K562 (cell line): ENCODE measurements around the gene PDLIM4.

Experiments used
- BMI1 ChIP-seq: fragments of 150-350 bp; IDR thresholded peaks from 2 replicates; pipeline ENCODE4 v1.6.1; 2014; ENCODE audit warnings: low read length
- CTCF ChIP-seq, 3 experiments: IDR thresholded peaks in 2 of 3; conservative IDR thresholded peaks in 1 of 3; 2 replicates each; pipeline ENCODE4 v1.5.1; 2011 to 2012; ENCODE audit warnings: low read length in 3 of 3, mild to moderate bottlenecking in 3 of 3, control low read depth in 2 of 3, improper control_type of control experiment in 1 of 3, inconsistent platforms in 1 of 3, low read depth in 1 of 3, mixed read lengths in 1 of 3, moderate library complexity in 1 of 3; ENCODE audit not compliant: insufficient read depth in 2 of 3
- E2F5 ChIP-seq: sonication (generic); formaldehyde crosslinking; IDR thresholded peaks from 2 replicates; pipeline ENCODE4 v1.8.0; 2022; ENCODE audit warnings: mild to moderate bottlenecking, missing genetic modification reagents
- GABPA ChIP-seq: fragments of 200-800 bp; sonication (Bioruptor generic); conservative IDR thresholded peaks from 2 replicates; pipeline ENCODE4 v1.6.1; 2016; ENCODE audit warnings: low read depth, missing genetic modification characterization, missing compliant biosample characterization
- IRF2 ChIP-seq: sonication (generic); formaldehyde crosslinking; IDR thresholded peaks from 2 replicates; pipeline ENCODE4 v1.8.1; 2022; ENCODE audit warnings: mild to moderate bottlenecking, missing genetic modification reagents
- JUNB ChIP-seq: fragments of 450-650 bp; formaldehyde crosslinking; conservative IDR thresholded peaks from 2 replicates; pipeline ENCODE4 v1.4.0; 2020; ENCODE audit warnings: mild to moderate bottlenecking
- KLF1 ChIP-seq: fragments of 450-650 bp; IDR thresholded peaks from 2 replicates; pipeline ENCODE4 v1.6.1; 2016; ENCODE audit warnings: missing genetic modification characterization, missing compliant biosample characterization
- MECOM ChIP-seq: fragments of 250-450 bp; sonication (Bioruptor Pico); IDR thresholded peaks from 2 replicates; pipeline ENCODE4 v1.8.0; 2022; ENCODE audit warnings: inconsistent platforms
- POLR2A ChIP-seq: fragments of 450-650 bp; conservative IDR thresholded peaks from 2 replicates; pipeline ENCODE4 v1.6.1; 2016
- TCF7L2 ChIP-seq: fragments of 150-350 bp; IDR thresholded peaks from 2 replicates; pipeline ENCODE4 v1.6.1; 2016; ENCODE audit warnings: low read depth, mild to moderate bottlenecking, low read length, moderate library complexity
- ZBED1 ChIP-seq: IDR thresholded peaks from 2 replicates; pipeline ENCODE4 v1.6.1; 2014
- ZNF274 ChIP-seq: IDR thresholded peaks from 2 replicates; pipeline ENCODE4 v1.6.1; 2011; ENCODE audit warnings: low read depth, mild to moderate bottlenecking, low read length, moderate library complexity, borderline replicate concordance
- ZNF408 ChIP-seq: fragments of 250-450 bp; sonication (Bioruptor Pico); IDR thresholded peaks from 2 replicates; pipeline ENCODE4 v1.4.0; 2020; ENCODE audit warnings: low read depth, mild to moderate bottlenecking, moderate library complexity

- TF ChIP-seq POLR2A (no peak), CTCF (IDR thresholded peaks at IDR 0.05 in 2 of 3, conservative IDR thresholded peaks at IDR 0.05 in 1 of 3; ENCODE audit: insufficient read depth in 2 of 3, low read depth in 1 of 3, low read length in 3 of 3) (no peak), ZBED1 (no peak), TCF7L2 (no peak), E2F5 (no peak), JUNB (CRISPR knock-in tag) (no peak), ZNF274 (no peak), ZNF408 (CRISPR knock-in tag) (no peak), BMI1 (no peak), KLF1 (tag) (no peak), GABPA (no peak), MECOM (CRISPR knock-in tag) (no peak), IRF2 (CRISPR knock-in tag) (no peak)
Observed at GRCh38 chr5:132210944-132211343, 46.6 kb upstream of the PDLIM4 start.
